Transverse colon (tissue), 4 donors: ENCODE data around the gene TAOK3.

ENCODE experiments used
- EP300 ChIP-seq: sonication (generic); formaldehyde crosslinking; IDR thresholded peaks from one replicate; pipeline ENCODE4 v1.6.1; 2017; ENCODE audit warnings: antibody characterized with exemption, low read depth
- POLR2AphosphoS5 ChIP-seq, 3 donors: sonication (generic); formaldehyde crosslinking; IDR thresholded peaks; one replicate each; pipeline ENCODE4 v1.6.1; 2016; ENCODE audit warnings: antibody characterized with exemption in 3 of 3
- TF ChIP-seq, protein P1 (sequence below), 5 experiments: fragments of 200-600 bp in 3 of 5; fragments of 450-650 bp in 2 of 5; sonication (generic) in 3 of 5; IDR thresholded peaks; 1 replicate in 2 of 5; 2 replicates in 3 of 5; pipeline ENCODE4 v1.5.1; 2016 to 2017; ENCODE audit warnings: antibody characterized with exemption in 5 of 5, inconsistent platforms in 3 of 5, mild to moderate bottlenecking in 2 of 5, moderate library complexity in 1 of 5

DNA sequence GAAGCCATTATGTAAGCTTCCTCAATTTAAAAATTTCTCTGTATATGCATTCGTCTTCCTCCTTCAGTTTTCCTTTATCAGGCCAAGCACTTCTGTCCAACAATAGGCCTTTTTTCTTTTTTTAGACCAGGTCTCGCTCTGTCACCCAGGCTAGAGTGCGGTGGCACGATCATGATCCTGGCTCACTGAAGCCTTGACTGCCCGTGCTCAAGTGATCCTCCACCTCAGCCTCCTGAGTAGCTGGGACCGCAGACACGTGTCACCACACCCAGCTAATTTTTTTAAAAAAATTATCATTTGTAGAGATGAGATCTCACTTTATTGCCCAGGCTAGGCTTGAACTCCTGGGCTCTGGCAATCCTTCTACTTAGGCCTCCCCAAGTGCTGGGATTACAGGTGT is 25.8 kb downstream of the TAOK3 start:
- TF ChIP-seq POLR2AphosphoS5 (IDR thresholded peaks at IDR 0.05) (no peak), EP300 (no peak)
- TF ChIP-seq, protein P1, sequence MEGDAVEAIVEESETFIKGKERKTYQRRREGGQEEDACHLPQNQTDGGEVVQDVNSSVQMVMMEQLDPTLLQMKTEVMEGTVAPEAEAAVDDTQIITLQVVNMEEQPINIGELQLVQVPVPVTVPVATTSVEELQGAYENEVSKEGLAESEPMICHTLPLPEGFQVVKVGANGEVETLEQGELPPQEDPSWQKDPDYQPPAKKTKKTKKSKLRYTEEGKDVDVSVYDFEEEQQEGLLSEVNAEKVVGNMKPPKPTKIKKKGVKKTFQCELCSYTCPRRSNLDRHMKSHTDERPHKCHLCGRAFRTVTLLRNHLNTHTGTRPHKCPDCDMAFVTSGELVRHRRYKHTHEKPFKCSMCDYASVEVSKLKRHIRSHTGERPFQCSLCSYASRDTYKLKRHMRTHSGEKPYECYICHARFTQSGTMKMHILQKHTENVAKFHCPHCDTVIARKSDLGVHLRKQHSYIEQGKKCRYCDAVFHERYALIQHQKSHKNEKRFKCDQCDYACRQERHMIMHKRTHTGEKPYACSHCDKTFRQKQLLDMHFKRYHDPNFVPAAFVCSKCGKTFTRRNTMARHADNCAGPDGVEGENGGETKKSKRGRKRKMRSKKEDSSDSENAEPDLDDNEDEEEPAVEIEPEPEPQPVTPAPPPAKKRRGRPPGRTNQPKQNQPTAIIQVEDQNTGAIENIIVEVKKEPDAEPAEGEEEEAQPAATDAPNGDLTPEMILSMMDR (IDR thresholded peaks at IDR 0.05) = no peak
